HFF-Myc (cell line): ENCODE measurements around the gene SETX.

Experiments used
- DNase-seq: peaks from one replicate; pipeline ENCODE4 v3.0.0-alpha.2; 2011; ENCODE audit warnings: low read depth; ENCODE audit errors: extremely low read depth
- H3K4me3 ChIP-seq: replicated peaks from 2 replicates; pipeline ENCODE4 v1.5.1; 2011; ENCODE audit warnings: low read depth, mild to moderate bottlenecking, control low read depth, low read length
- TF ChIP-seq, protein P1 (sequence below): IDR thresholded peaks from 2 replicates; pipeline ENCODE4 v1.5.1; 2012; ENCODE audit warnings: mild to moderate bottlenecking, low read depth, low read length, control low read depth; ENCODE audit errors: missing control alignments

The SETX gene

DNA sequence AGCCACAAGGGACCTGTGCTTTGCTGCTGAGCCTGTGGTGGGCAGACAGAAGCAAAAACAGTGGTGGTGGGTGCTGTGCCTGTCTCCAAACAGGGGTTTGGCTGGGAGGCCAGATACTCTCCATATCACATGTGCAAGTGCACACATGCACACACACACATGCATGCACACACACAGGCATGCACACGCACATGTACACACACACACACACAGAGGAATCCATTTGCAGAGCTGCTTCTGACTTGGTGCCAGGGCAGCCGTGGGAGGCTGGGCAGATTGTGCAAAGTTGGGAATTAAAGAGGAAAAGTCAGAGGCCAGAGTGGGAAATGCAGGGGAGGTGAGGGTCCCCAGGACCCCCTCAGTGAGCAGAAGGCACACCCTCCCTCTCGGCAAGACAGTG, 121.6 kb downstream of the SETX start:
- no peak for DNase-seq
- TF ChIP-seq, protein P1, sequence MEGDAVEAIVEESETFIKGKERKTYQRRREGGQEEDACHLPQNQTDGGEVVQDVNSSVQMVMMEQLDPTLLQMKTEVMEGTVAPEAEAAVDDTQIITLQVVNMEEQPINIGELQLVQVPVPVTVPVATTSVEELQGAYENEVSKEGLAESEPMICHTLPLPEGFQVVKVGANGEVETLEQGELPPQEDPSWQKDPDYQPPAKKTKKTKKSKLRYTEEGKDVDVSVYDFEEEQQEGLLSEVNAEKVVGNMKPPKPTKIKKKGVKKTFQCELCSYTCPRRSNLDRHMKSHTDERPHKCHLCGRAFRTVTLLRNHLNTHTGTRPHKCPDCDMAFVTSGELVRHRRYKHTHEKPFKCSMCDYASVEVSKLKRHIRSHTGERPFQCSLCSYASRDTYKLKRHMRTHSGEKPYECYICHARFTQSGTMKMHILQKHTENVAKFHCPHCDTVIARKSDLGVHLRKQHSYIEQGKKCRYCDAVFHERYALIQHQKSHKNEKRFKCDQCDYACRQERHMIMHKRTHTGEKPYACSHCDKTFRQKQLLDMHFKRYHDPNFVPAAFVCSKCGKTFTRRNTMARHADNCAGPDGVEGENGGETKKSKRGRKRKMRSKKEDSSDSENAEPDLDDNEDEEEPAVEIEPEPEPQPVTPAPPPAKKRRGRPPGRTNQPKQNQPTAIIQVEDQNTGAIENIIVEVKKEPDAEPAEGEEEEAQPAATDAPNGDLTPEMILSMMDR: no peak
- H3K4me3 ChIP-seq: no peak overlapping the region

DNA sequence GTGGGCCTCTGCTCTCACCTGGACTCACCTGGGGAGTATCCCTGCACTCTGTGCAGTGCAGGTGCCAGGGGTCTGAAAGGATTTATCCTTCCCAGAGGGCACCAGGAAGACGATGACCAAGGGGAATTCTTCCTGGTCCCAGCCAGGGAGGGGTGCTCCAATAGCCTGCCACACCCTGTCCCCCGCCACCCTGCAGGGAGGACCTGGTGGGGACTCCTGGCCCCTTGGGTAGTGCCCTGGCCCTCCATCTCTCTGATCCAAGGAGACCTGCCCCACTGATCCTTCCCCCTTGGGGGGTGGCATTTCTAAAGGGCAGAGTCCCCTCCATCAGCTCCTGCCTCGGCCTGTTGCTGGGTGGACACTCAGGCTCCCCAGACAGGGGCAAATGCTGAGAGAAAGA, 122.3 kb downstream of the SETX start:
- H3K4me3 ChIP-seq: no peak overlapping the region
- TF ChIP-seq, protein P1: no peak
- no peak for DNase-seq

DNA sequence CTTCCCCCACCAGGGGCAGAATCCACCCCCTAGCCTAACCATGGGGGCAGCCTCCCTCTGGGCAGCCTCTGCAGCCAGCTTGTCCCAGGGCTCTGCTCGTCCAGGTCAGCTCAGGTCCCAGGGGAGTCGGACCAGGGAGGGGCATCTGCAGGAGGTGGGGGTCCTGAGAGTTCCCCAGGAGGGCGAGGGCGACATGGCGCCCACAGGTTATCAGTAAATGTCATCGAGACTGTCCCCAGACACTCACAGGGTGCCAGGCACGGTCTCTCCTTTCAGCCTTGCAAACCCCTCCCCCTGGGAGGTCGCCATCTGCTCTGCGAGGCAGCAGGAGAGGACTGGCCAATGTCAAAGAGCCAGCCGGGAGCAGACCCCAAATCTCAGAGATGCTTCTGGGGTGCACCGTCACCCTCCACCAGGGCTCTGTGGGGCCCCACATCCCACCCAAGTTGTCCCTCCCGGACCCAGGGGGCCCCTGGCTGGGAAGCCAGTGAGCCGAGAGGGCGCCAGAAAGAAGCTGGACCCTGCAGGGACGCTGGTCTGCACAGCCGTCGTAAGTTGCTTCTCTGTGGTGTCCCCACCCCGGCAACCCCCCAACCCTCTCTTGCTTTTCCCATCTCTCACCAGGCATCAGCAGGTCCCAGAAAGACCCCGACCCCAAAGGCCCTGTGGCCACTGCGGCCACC, 123.6 kb downstream of the SETX start:
- DNase-seq: no peak
- TF ChIP-seq, protein P1: no peak
- H3K4me3 ChIP-seq: no peak overlapping the region

DNA sequence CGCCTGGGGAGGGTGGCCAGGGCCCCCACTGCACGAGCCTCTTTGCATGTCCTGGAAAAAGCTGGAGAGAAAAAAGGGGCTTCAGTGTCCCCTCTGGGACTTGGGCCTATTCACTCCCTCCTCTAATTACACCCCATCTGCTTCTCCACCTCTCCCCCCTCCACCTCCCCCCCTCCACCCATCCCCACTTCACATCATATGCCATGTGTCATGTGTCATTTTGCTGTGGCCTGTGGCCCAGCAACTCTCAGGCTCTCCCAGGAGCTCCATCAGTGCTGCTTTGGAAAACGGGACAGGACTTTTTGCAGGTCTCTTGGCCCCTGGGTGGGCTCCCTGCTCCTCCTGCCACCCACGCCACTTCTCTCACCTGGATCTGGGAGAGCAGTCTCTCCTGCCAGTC, 124.2 kb downstream of the SETX start:
- no peak for DNase-seq
- H3K4me3 ChIP-seq: no peak overlapping the region
- TF ChIP-seq, protein P1: no peak

DNA sequence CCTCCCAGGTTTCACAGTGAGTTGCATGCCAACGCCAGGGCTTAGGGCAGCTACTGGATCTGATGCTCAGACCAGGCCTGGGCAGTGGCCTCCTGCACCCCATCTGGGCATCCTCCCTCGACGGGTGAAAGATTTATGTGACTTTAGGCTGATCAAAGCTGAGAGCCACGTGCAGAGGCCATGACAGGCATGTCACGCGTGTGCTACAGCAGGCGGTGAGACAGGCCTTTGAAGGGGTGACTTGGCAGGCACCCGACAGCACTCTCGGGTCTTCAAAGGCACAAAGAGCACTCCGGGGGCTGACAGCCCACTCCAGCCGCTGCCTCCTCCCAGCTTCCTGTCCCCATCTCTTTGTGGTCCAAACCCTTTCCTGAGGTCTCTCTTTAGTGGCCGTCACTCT, 126.7 kb downstream of the SETX start:
- TF ChIP-seq, protein P1: no peak
- no peak for DNase-seq
- H3K4me3 ChIP-seq: no peak overlapping the region

DNA sequence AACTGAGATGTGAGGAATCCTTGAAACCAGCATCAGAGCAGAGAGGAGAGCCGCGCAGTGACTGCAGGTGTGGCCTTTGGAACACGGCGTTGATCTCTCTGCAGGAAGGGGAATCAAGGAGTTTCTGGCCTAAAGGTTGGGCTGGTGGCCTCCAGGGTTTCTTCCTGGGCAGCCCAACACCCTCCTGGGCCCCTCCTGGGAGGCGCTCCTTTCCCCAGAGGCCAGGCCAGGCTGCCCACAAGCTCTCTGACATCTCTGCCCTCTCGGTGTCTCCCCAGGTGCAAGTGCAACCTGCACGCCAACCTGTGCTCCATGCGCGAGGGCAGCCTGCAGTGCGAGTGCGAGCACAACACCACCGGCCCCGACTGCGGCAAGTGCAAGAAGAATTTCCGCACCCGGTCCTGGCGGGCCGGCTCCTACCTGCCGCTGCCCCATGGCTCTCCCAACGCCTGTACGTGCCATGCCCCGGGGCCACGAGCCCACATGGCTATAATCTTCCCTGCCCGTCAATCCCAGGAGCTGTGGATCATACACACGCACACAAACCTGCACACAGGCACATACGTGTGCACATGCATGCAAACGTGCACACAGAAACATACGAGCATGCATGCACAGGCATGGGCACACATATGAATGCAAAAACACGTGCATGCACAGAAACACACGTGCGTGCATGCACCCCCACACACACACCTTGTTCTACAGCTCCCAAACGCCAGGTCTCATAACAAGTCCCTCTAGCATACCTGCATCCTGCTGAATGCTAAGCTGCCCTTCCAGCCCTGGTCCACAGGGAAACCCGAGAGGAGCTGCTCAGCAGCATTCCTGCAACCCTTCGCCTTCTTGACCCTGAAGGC, 128.0 kb downstream of the SETX start:
- no peak overlapping the region for H3K4me3 ChIP-seq
- DNase-seq: no peak
- TF ChIP-seq, protein P1: no peak
